ENCODE results near the gene DERL3. TPM values are rescaled to one million over a fixed set of nuclear protein-coding genes. Genes with fewer than 3 reads are reported as not detected.

The DERL3 gene
- total and polyA plus RNA-seq, 2 donors (not counting 1 experiment from before 2014, with no cell fraction given), result 77.0 to 142 TPM

- ChIA-PET POLR2A (no interaction called here), CTCF (interaction anchor here (0.5 kb wide), 1 partner anchor 39 kb away, joined by 4 read pairs; no protein-coding TSS in a partner anchor)
- TF ChIP-seq CTCF (IDR thresholded peaks at IDR 0.05) (no peak), EZH2 (IDR thresholded peaks at IDR 0.05; ENCODE audit: borderline replicate concordance, insufficient read depth, low read depth, low read length, poor library complexity, severe bottlenecking) (no peak)
- 94% methylated on average over 20 of the region's 20 CpGs for WGBS (ENCODE audit: insufficient coverage)
- Histone ChIP-seq H4K20me1 (ENCODE audit: control insufficient read depth, insufficient read depth, low read length, poor library complexity, severe bottlenecking) (no peaks in the 10 kb centered on the region), H3K27ac (ENCODE audit: low read length in 2 of 2) (no peak overlapping the region), H3K4me3 (ENCODE audit: control extremely low read depth in 1 of 5, extremely low read depth in 1 of 5, insufficient read depth in 1 of 5, low read depth in 2 of 5, low read length in 4 of 5) (no peak overlapping the region), H3K9me3 (ENCODE audit: control extremely low read depth in 1 of 3, control insufficient read depth in 2 of 3, insufficient read depth in 1 of 3, low read length in 2 of 3) (no peaks in the 10 kb centered on the region), H2AFZ (ENCODE audit: insufficient read depth, low read depth, low read length, poor library complexity, severe bottlenecking) (no peak overlapping the region), H3K27me3 (replicated peaks in 1 of 4; ENCODE audit: control extremely low read depth in 1 of 4, control insufficient read depth in 3 of 4, insufficient read depth in 4 of 4, low read length in 3 of 4) (no peaks in the 10 kb centered on the region), H3K36me3 (replicated peaks in 1 of 2; ENCODE audit: control extremely low read depth in 1 of 2, control insufficient read depth in 1 of 2, extremely low read depth in 1 of 2, insufficient read depth in 2 of 2, low read length in 1 of 2) (peaks cover 0 to 15% of the 10 kb centered on the region in 2 experiments), H3K4me2 (replicated peaks; ENCODE audit: low read depth, low read length, poor library complexity, severe bottlenecking) (no peak overlapping the region), H3K4me1 (ENCODE audit: control insufficient read depth in 2 of 2, insufficient read depth in 2 of 2, low read length in 2 of 2) (no peaks in the 10 kb centered on the region), H3K79me2 (ENCODE audit: control insufficient read depth, insufficient read depth, low read length) (no peaks in the 10 kb centered on the region), H3K9ac (ENCODE audit: low read length) (no peak overlapping the region)
- ATAC-seq (ENCODE audit: low read depth) (no peak), DNase-seq (no peak)
- no peaks in the 10 kb centered on the region for H3K27me3 Mint-ChIP-seq
- intact Hi-C loops (cut with micrococcal nuclease), result no loop called here
- no peaks in the 10 kb centered on the region for H3K9me3 Mint-ChIP-seq (ENCODE audit: insufficient read depth)
- H3K4me1 Mint-ChIP-seq, result no peaks in the 10 kb centered on the region
- no peak overlapping the region for H3K27ac Mint-ChIP-seq
- H3K4me3 Mint-ChIP-seq, result no peak overlapping the region
These were observed 43.6 kb upstream of the DERL3 start for GRCh38 chr22:23882370-23882769.

GRCh38 chr22:23878219-23878618 lies 39.4 kb upstream of the DERL3 start:
- no peaks in the 10 kb centered on the region for H3K4me1 ChIP-seq (ENCODE audit: control insufficient read depth in 2 of 2, insufficient read depth in 2 of 2, low read length in 2 of 2)
- no peaks in the 10 kb centered on the region for H3K9me3 Mint-ChIP-seq (ENCODE audit: insufficient read depth)
- no peaks in the 10 kb centered on the region for H3K4me1 Mint-ChIP-seq
- 94% methylated on average over 6 of the region's 7 CpGs for WGBS (ENCODE audit: insufficient coverage)
- no peaks in the 10 kb centered on the region for H4K20me1 ChIP-seq (ENCODE audit: control insufficient read depth, insufficient read depth, low read length, poor library complexity, severe bottlenecking)
- H3K4me2 ChIP-seq (replicated peaks; ENCODE audit: low read depth, low read length, poor library complexity, severe bottlenecking), result no peak overlapping the region
- H3K4me3 Mint-ChIP-seq, result no peak overlapping the region
- H2AFZ ChIP-seq (ENCODE audit: insufficient read depth, low read depth, low read length, poor library complexity, severe bottlenecking), result no peak overlapping the region
- DNase-seq (no peak), ATAC-seq (ENCODE audit: low read depth) (no peak)
- intact Hi-C loops (cut with micrococcal nuclease), result no loop called here
- CTCF ChIA-PET, result no interaction called here
- TF ChIP-seq CTCF (IDR thresholded peaks at IDR 0.05), result no peak
- no peak for TF ChIP-seq EZH2 (IDR thresholded peaks at IDR 0.05; ENCODE audit: borderline replicate concordance, insufficient read depth, low read depth, low read length, poor library complexity, severe bottlenecking)
- no peaks in the 10 kb centered on the region for H3K79me2 ChIP-seq (ENCODE audit: control insufficient read depth, insufficient read depth, low read length)
- H3K36me3 ChIP-seq (replicated peaks in 1 of 2; ENCODE audit: control extremely low read depth in 1 of 2, control insufficient read depth in 1 of 2, extremely low read depth in 1 of 2, insufficient read depth in 2 of 2, low read length in 1 of 2), result peaks cover 0 to 38% of the 10 kb centered on the region in 2 experiments
- H3K27ac Mint-ChIP-seq, result no peak overlapping the region
- no peaks in the 10 kb centered on the region for H3K9me3 ChIP-seq (ENCODE audit: control extremely low read depth in 1 of 3, control insufficient read depth in 2 of 3, insufficient read depth in 1 of 3, low read length in 2 of 3)
- no peak overlapping the region for H3K27ac ChIP-seq (ENCODE audit: low read length in 2 of 2)
- POLR2A ChIA-PET, result no interaction called here
- no peak overlapping the region for H3K4me3 ChIP-seq (ENCODE audit: control extremely low read depth in 1 of 5, extremely low read depth in 1 of 5, insufficient read depth in 1 of 5, low read depth in 2 of 5, low read length in 4 of 5)
- no peaks in the 10 kb centered on the region for H3K27me3 ChIP-seq (replicated peaks in 1 of 4; ENCODE audit: control extremely low read depth in 1 of 4, control insufficient read depth in 3 of 4, insufficient read depth in 4 of 4, low read length in 3 of 4)
- H3K9ac ChIP-seq (ENCODE audit: low read length), result no peak overlapping the region
- no peaks in the 10 kb centered on the region for H3K27me3 Mint-ChIP-seq

Measured in B cell (primary cell).